Gastroesophageal sphincter (tissue), 3 donors: ENCODE results near the gene TJAP1.
"Not testable (repeated sequence)": the region's sequence is repeated elsewhere in the genome, so short reads cannot be mapped to it uniquely, and the experiment has no call there.

Experiments
- CTCF ChIP-seq, 4 experiments: fragments of 200-600 bp in 2 of 4; fragments of 450-650 bp in 2 of 4; sonication (generic) in 1 of 4; IDR thresholded peaks; one replicate each; pipeline ENCODE4 v1.5.1; 2017 to 2019; ENCODE audit warnings: antibody characterized with exemption in 4 of 4, mild to moderate bottlenecking in 2 of 4, moderate library complexity in 2 of 4
- EP300 ChIP-seq: sonication (generic); formaldehyde crosslinking; IDR thresholded peaks from one replicate; pipeline ENCODE4 v1.6.1; 2017; ENCODE audit warnings: antibody characterized with exemption, mild to moderate bottlenecking
- POLR2A ChIP-seq, 2 donors: fragments of 450-650 bp; IDR thresholded peaks; one replicate each; pipeline ENCODE4 v1.6.1; 2017; ENCODE audit warnings: antibody characterized with exemption in 2 of 2, mild to moderate bottlenecking in 2 of 2, moderate library complexity in 1 of 2
- POLR2AphosphoS5 ChIP-seq: sonication (generic); formaldehyde crosslinking; IDR thresholded peaks from one replicate; pipeline ENCODE4 v1.6.1; 2017; ENCODE audit warnings: antibody characterized with exemption

- TF ChIP-seq POLR2A (IDR thresholded peaks at IDR 0.05); POLR2AphosphoS5; CTCF (IDR thresholded peaks at IDR 0.05); EP300: not testable (repeated sequence)
Measured at GRCh38 chr6:43538986-43539385, 61.6 kb downstream of the TJAP1 start.
